Colonic mucosa (tissue), 4 donors: ENCODE data around the gene ANKRD65. TPM values are rescaled to one million over a fixed set of nuclear protein-coding genes. Genes with fewer than 3 reads are reported as not detected.

ENCODE experiments used
- DNase-seq: peaks from one replicate; pipeline ENCODE4 v3.0.0-alpha.2; 2020
- H3K27ac ChIP-seq: fragments of 200-600 bp; one replicate; pipeline ENCODE4 v1.8.0; 2021
- H3K27me3 ChIP-seq: fragments of 200-600 bp; one replicate; pipeline ENCODE4 v1.8.0; 2021
- H3K36me3 ChIP-seq: fragments of 200-600 bp; one replicate; pipeline ENCODE4 v1.8.0; 2021
- H3K4me1 ChIP-seq: fragments of 200-600 bp; one replicate; pipeline ENCODE4 v1.8.0; 2021; ENCODE audit warnings: mild to moderate bottlenecking
- H3K4me3 ChIP-seq: fragments of 200-600 bp; one replicate; pipeline ENCODE4 v1.8.0; 2021
- H3K9ac ChIP-seq, 2 donors: one replicate each; pipeline ENCODE4 v1.7.0; 2013; ENCODE audit warnings: control low read depth in 2 of 2, low read depth in 2 of 2, low read length in 2 of 2
- H3K9me3 ChIP-seq: fragments of 200-600 bp; one replicate; pipeline ENCODE4 v1.8.0; 2021
- CTCF ChIP-seq: fragments of 200-600 bp; IDR thresholded peaks from one replicate; pipeline ENCODE4 v1.8.0; 2022; ENCODE audit warnings: antibody characterized with exemption, mild to moderate bottlenecking
- intact Hi-C: fragments of 100-400 bp; cut with DNase I; formaldehyde crosslinking; loops from one replicate; pipeline ENCODE4 v1.14.1; 2022
- total RNA-seq, 2 donors: library from RNA; stranded (reverse); fragmentation: NEBNext Ultra II Directional in 1 of 2; extraction: Animal tissue kit (Norgen Biotek cat#: 25700) in 1 of 2; gene quantifications; one replicate each; pipeline ENCODE4 v1.2.1, GENCODE V29; 2021
- donor health status: healthy.
- donor health status: DM: no; HTN: no; CAD: no.
- donor health status: DM: no; HTN: no; CAD: no.

Gene ANKRD65
- total RNA-seq, 2 donors from 2014 or later, result 0.57 to 2.0 TPM

GRCh38 chr1:1440262-1441001 lies 19.4 kb upstream of the ANKRD65 start:
- DNase-seq, result no peak
- Histone ChIP-seq H3K36me3 (no peaks in the 10 kb centered on the region), H3K27ac (no peak overlapping the region), H3K27me3 (peaks cover 4% of the 10 kb centered on the region), H3K9ac (peak overlapping the region; percentile 19 to 26), H3K9me3 (no peaks in the 10 kb centered on the region), H3K4me1 (peaks cover 16% of the 10 kb centered on the region), H3K4me3 (no peak overlapping the region)
- intact Hi-C loops, result no loop called here
- TF ChIP-seq CTCF, result no peak

- Histone ChIP-seq H3K9me3 (no peaks in the 10 kb centered on the region), H3K27ac (no peak overlapping the region), H3K4me3 (no peak overlapping the region), H3K4me1 (peaks cover 18% of the 10 kb centered on the region), H3K9ac (no peak overlapping the region), H3K27me3 (peaks cover 4% of the 10 kb centered on the region), H3K36me3 (no peaks in the 10 kb centered on the region)
- intact Hi-C loops, result no loop called here
- no peak for DNase-seq
- no peak for TF ChIP-seq CTCF
These were observed 18.6 kb upstream of the ANKRD65 start for GRCh38 chr1:1439546-1440261.

- no peak for TF ChIP-seq CTCF
- Histone ChIP-seq H3K27ac (peak overlapping the region; percentile 25), H3K4me1 (peaks cover 28% of the 10 kb centered on the region), H3K36me3 (no peaks in the 10 kb centered on the region), H3K4me3 (no peak overlapping the region), H3K9ac (peak overlapping the region in 1 of 2 donors; percentile 55), H3K9me3 (no peaks in the 10 kb centered on the region), H3K27me3 (peaks cover 4% of the 10 kb centered on the region)
- intact Hi-C loops, result no loop called here
- DNase-seq, result no peak
These were observed 17.7 kb upstream of the ANKRD65 start for GRCh38 chr1:1438531-1439381.

DNA sequence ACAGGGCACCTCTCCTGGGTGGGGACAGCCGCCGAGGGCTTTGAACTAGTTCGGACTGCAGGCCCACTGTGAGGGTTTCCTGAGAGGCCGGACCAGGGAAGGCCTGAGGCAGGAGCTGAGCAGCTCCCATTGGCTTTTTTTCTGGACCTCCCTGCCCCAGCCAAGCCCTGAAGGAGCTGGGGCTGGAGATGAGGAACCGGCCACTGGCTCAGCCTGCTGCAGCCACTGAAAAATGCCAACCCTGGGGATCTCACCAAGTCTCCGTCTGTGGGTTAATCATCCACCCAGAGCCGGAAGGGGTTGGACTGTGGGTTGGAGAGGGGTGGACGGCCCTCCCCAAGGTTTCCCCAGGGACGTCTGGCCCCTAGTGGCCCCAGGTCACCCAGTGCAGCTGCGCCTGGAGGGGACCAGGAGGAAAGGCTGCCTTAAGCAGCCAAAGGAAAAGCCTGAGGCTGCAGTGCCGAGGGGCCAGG lies 16.9 kb upstream of the ANKRD65 start:
- TF ChIP-seq CTCF, result no peak
- Histone ChIP-seq H3K27me3 (peaks cover 4% of the 10 kb centered on the region), H3K4me1 (peaks cover 34% of the 10 kb centered on the region), H3K4me3 (no peak overlapping the region), H3K36me3 (no peaks in the 10 kb centered on the region), H3K9ac (peak overlapping the region in 1 of 2 donors; percentile 55), H3K27ac (peak overlapping the region; percentile 25), H3K9me3 (no peaks in the 10 kb centered on the region)
- intact Hi-C loops, result no loop called here
- peak; percentile 78 for DNase-seq
